K562 (cell line): ENCODE measurements around the gene CALML4. TPM values are rescaled to one million over a fixed set of nuclear protein-coding genes. Genes with fewer than 3 reads are reported as not detected.

Experiments
- ATAC-seq: fragments of 200-7000 bp; cut with Tn5 transposase; 3 replicates; pipeline ENCODE4 v1.9.1; 2020; ENCODE audit warnings: moderate library complexity
- BruUV-seq: library from RNA; stranded (reverse); fragments of 400-500 nt; replicated peaks from 2 replicates; lab custom pipeline; 2021; lab: Mats Ljungman, UMichigan
- CTCF ChIA-PET: fragments of 300-600 bp; formaldehyde crosslinking; extraction: SDS; loops from one replicate; lab custom pipeline; 2021; ENCODE audit warnings: low intra/inter-chr PET ratio; lab: Yijun Ruan, JAX
- POLR2A ChIA-PET: fragments of 300-600, 350-650 bp; sonication (Branson Sonifier 250); formaldehyde crosslinking; extraction: SDS; loops from one replicate; lab custom pipeline; 2021; ENCODE audit warnings: antibody characterized with exemption, inconsistent platforms; lab: Yijun Ruan, JAX
- DNase-seq, 4 experiments: peaks; one replicate each; pipeline versions ENCODE4 v3.0.0 to v3.0.0-alpha.2; 2011 to 2018; ENCODE audit warnings: low spot score in 3 of 4, mixed read lengths in 3 of 4; ENCODE audit errors: extremely low read depth in 1 of 4
- FAIRE-seq: peaks from 2 replicates; lab custom pipeline; 2011; peaks lifted over from hg19 to GRCh38; lab: Jason Lieb, UNC
- H2AFZ ChIP-seq: 2 replicates; pipeline ENCODE4 v1.6.0; 2011; ENCODE audit warnings: low read depth, low read length, control low read depth, inconsistent platforms
- H3K27ac ChIP-seq: fragments of 200-600 bp; 3 replicates; pipeline ENCODE4 v1.8.0; 2011; ENCODE audit warnings: low read depth, mild to moderate bottlenecking, control low read depth, inconsistent platforms, low read length, moderate library complexity, mixed read lengths; ENCODE audit errors: extremely low read depth
- H3K27me3 ChIP-seq, 2 experiments: fragments of 300-600 bp in 1 of 2; 2 replicates in 1 of 2; 3 replicates in 1 of 2; pipeline versions ENCODE4 v1.6.0 to v1.8.0; 2011; ENCODE audit warnings: inconsistent platforms in 2 of 2, low read length in 2 of 2, mild to moderate bottlenecking in 1 of 2, mixed read lengths in 1 of 2, moderate library complexity in 1 of 2; ENCODE audit not compliant: control insufficient read depth in 2 of 2, insufficient read depth in 2 of 2
- H3K36me3 ChIP-seq: fragments of 300-600 bp; 3 replicates; pipeline ENCODE4 v1.8.0; 2011; ENCODE audit warnings: mild to moderate bottlenecking, low read length, inconsistent platforms; ENCODE audit not compliant: control insufficient read depth, insufficient read depth
- H3K4me1 ChIP-seq, 2 experiments: fragments of 200-600 bp in 1 of 2; replicated peaks in 1 of 2; 2 replicates in 1 of 2; 3 replicates in 1 of 2; pipeline versions ENCODE4 v1.5.1 to v1.8.0; 2011; ENCODE audit warnings: inconsistent platforms in 2 of 2, low read length in 2 of 2, mild to moderate bottlenecking in 1 of 2, mixed read lengths in 1 of 2, moderate library complexity in 1 of 2; ENCODE audit not compliant: control insufficient read depth in 2 of 2, insufficient read depth in 2 of 2
- H3K4me2 ChIP-seq: 2 replicates; pipeline ENCODE4 v1.6.1; 2011; ENCODE audit warnings: low read length, control low read depth, inconsistent platforms, mixed read lengths; ENCODE audit not compliant: insufficient read depth
- H3K4me3 ChIP-seq: fragments of 200-600 bp; sonication (generic), shearing (Covaris generic); 2 replicates; pipeline ENCODE4 v1.5.1; 2016; ENCODE audit warnings: control low read depth, inconsistent platforms
- H3K79me2 ChIP-seq: fragments of 200-600 bp; 3 replicates; pipeline ENCODE4 v1.8.0; 2011; ENCODE audit warnings: low read length, inconsistent platforms; ENCODE audit not compliant: control insufficient read depth, insufficient read depth
- H3K9ac ChIP-seq, 2 experiments: 2 replicates each; pipeline versions ENCODE4 v1.6.0 to v1.6.1; 2011; ENCODE audit warnings: low read depth in 2 of 2, low read length in 2 of 2, control low read depth in 1 of 2, inconsistent platforms in 1 of 2, mild to moderate bottlenecking in 1 of 2, mixed read lengths in 1 of 2; ENCODE audit not compliant: insufficient read depth in 1 of 2
- H3K9me1 ChIP-seq: one replicate; pipeline ENCODE4 v1.6.0; 2011; ENCODE audit warnings: inconsistent platforms, mild to moderate bottlenecking, low read length, moderate library complexity; ENCODE audit not compliant: control insufficient read depth, insufficient read depth
- H3K9me3 ChIP-seq: replicated peaks from 2 replicates; pipeline ENCODE4 v1.5.1; 2011; ENCODE audit warnings: low read depth, low read length, inconsistent platforms; ENCODE audit not compliant: control insufficient read depth, insufficient read depth
- H4K20me1 ChIP-seq: replicated peaks from 2 replicates; pipeline ENCODE4 v1.6.1; 2011; ENCODE audit warnings: low read length, inconsistent platforms, mixed read lengths; ENCODE audit not compliant: control insufficient read depth, insufficient read depth
- HOXB6 ChIP-seq: fragments of 250-450 bp; sonication (Bioruptor Pico); IDR thresholded peaks from 2 replicates; pipeline ENCODE4 v1.5.1; 2022; ENCODE audit warnings: mild to moderate bottlenecking, borderline replicate concordance
- POLR2A ChIP-seq: fragments of 450-650 bp; conservative IDR thresholded peaks from 2 replicates; pipeline ENCODE4 v1.6.1; 2016
- POLR2G ChIP-seq: fragments of 200-400 bp; formaldehyde crosslinking; IDR thresholded peaks from 2 replicates; pipeline ENCODE4 v1.6.1; 2017; ENCODE audit warnings: low read depth, mild to moderate bottlenecking, antibody characterized with exemption, low read length, moderate library complexity
- RBBP5 ChIP-seq: fragments of 200-600 bp; sonication (generic); IDR thresholded peaks from 2 replicates; pipeline ENCODE4 v1.6.1; 2012; ENCODE audit warnings: borderline replicate concordance, mild to moderate bottlenecking, low read length, control low read depth, inconsistent platforms; ENCODE audit not compliant: insufficient read depth, poor library complexity, severe bottlenecking
- RBM22 ChIP-seq: fragments of 200-400 bp; formaldehyde crosslinking; IDR thresholded peaks from 2 replicates; pipeline ENCODE4 v1.6.1; 2018; ENCODE audit warnings: low read length, low read depth; ENCODE audit not compliant: poor library complexity, severe bottlenecking
- SIRT6 ChIP-seq: IDR thresholded peaks from one replicate; pipeline ENCODE4 v1.6.1; 2012; ENCODE audit warnings: low read depth, mild to moderate bottlenecking, control low read depth, inconsistent platforms, low read length, moderate library complexity
- SREBF1 ChIP-seq: fragments of 150-350 bp; IDR thresholded peaks from 2 replicates; pipeline ENCODE4 v1.6.1; 2014; ENCODE audit warnings: antibody characterized with exemption, low read depth, low read length, borderline replicate concordance
- SUPT5H ChIP-seq: fragments of 450-650 bp; IDR thresholded peaks from 2 replicates; pipeline ENCODE4 v1.6.1; 2016
- TAL1 ChIP-seq: fragments of 450-650 bp; IDR thresholded peaks from 2 replicates; pipeline ENCODE4 v1.6.1; 2016; ENCODE audit warnings: mild to moderate bottlenecking
- ZNF316 ChIP-seq: fragments of 450-650 bp; IDR thresholded peaks from 2 replicates; pipeline ENCODE4 v1.6.1; 2016
- ZNF347 ChIP-seq: fragments of 450-650 bp; formaldehyde crosslinking; IDR thresholded peaks from 2 replicates; pipeline ENCODE4 v1.4.0; 2020; ENCODE audit warnings: low read depth, mild to moderate bottlenecking, moderate library complexity
- ZNF551 ChIP-seq: fragments of 250-450 bp; sonication (Bioruptor Pico); IDR thresholded peaks from 2 replicates; pipeline ENCODE4 v1.5.0; 2021; ENCODE audit warnings: mild to moderate bottlenecking, moderate library complexity
- ZNF668 ChIP-seq: fragments of 250-450 bp; sonication (Bioruptor Pico); IDR thresholded peaks from 2 replicates; pipeline ENCODE4 v1.8.0; 2022; ENCODE audit warnings: mild to moderate bottlenecking, inconsistent platforms
- WGBS: fragments of 100-300 bp; shearing (Covaris generic); methylation state at CpG from one replicate; pipeline ENCODE4 v1.1.6; 2016; ENCODE audit warnings: low coverage, mixed read lengths; ENCODE audit not compliant: insufficient coverage; ENCODE audit errors: missing lambda C conversion rate; 5-methylcytosine and 5-hydroxymethylcytosine counted together
- in situ Hi-C: fragments of 300-500 bp; cut with MboI; formaldehyde crosslinking; loops from 4 replicates; pipeline ENCODE4 v1.15.0; 2018; ENCODE audit warnings: inconsistent platforms, mixed read lengths
- intact Hi-C: fragments of 100-400 bp; cut with micrococcal nuclease; formaldehyde crosslinking; loops from 2 replicates; pipeline ENCODE4 v1.14.2; 2022
- polyA plus RNA-seq, 8 experiments: library from polyadenylated mRNA; depleted of rRNA in 4 of 8; stranded (reverse) in 5 of 8; unstranded in 3 of 8; fragments of >200 nt; fragmentation: Nextera tagmentation in 2 of 8; fragmentation: Illumina TruSeq in 1 of 8; extraction: Ambion mirVana in 2 of 8; extraction: Trizol in 1 of 8; gene quantifications; 2 replicates each; pipeline versions ENCODE4 v1.2.1 to v1.2.3, GENCODE V29; 2011 to 2014; ENCODE audit warnings: inconsistent platforms in 1 of 8, missing spikeins in 1 of 8
- total RNA-seq, 7 experiments: library from RNA; depleted of rRNA in 6 of 7; stranded (reverse); fragments of >200 nt in 6 of 7; fragmentation: Illumina TruSeq in 2 of 7; extraction: Trizol in 2 of 7; gene quantifications; 2 replicates each; pipeline versions ENCODE4 v1.2.1 to v1.2.3, GENCODE V29; 2011 to 2021; ENCODE audit warnings: low replicate concordance in 1 of 7

Gene CALML4
- total and polyA plus RNA-seq, 9 of the 15 experiments (the other 6 are each of a cell fraction or from before 2014, with no cell fraction given): 2.8 to 30.6 (median 15.5) TPM

- H3K9ac ChIP-seq: no peak overlapping the region
- no peaks in the 10 kb centered on the region for H3K9me3 ChIP-seq
- peaks cover 39% of the 10 kb centered on the region; the same call in 2 of the 3 replicates for H3K36me3 ChIP-seq
- in situ Hi-C loops: no loop called here
- H3K4me2 ChIP-seq: no peak overlapping the region
- H3K4me1 ChIP-seq: peaks cover 0 to 19% of the 10 kb centered on the region in 2 experiments; a peak in 3 of 5 replicates
- H3K4me3 ChIP-seq: no peak overlapping the region
- POLR2A ChIA-PET: interaction anchor here (0.8 kb wide), 1 partner anchor 12 kb away, joined by 3 read pairs; no protein-coding TSS in a partner anchor
- FAIRE-seq: no peak
- 88% methylated on average over 10 of the region's 11 CpGs for WGBS
- TF ChIP-seq POLR2A (peak; percentile 26; the same call in 1 of the 2 replicates), SUPT5H (0 out of 2 replicates have a peak, but pooled peaks have one; percentile 26), ZNF668 (CRISPR knock-in tag) (no peak), POLR2G (0 out of 2 replicates have a peak, but pooled peaks have one; percentile 53)
- TF ChIP-seq, all 486 proteins: peak for 3
- Histone ChIP-seq H2AFZ (no peak overlapping the region), H4K20me1 (no peaks in the 10 kb centered on the region), H3K79me2 (peaks cover 6% of the 10 kb centered on the region; the same call in 1 of the 3 replicates), H3K27ac (no peak overlapping the region), H3K9me1 (no peaks in the 10 kb centered on the region), H3K27me3 (no peaks in the 10 kb centered on the region)
- ATAC-seq (no peak), DNase-seq (peak in 1 of 4 experiments; percentile 22)
- intact Hi-C loops: no loop called here
- CTCF ChIA-PET: no interaction called here
- no TSS peak for BruUV-seq
Observed at GRCh38 chr15:68197661-68198437, 7.3 kb downstream of the CALML4 start.

GRCh38 chr15:68197170-68197492, 8.0 kb downstream of the CALML4 start:
- no peak for ATAC-seq
- H3K27me3 ChIP-seq: no peaks in the 10 kb centered on the region
- no peak overlapping the region for H3K27ac ChIP-seq
- H3K79me2 ChIP-seq: peaks cover 6% of the 10 kb centered on the region; the same call in 1 of the 3 replicates
- no peak overlapping the region for H3K4me2 ChIP-seq
- H3K9ac ChIP-seq: peak overlapping the region in 1 of 2 experiments; percentile 77; a peak in 1 of 4 replicates
- CTCF ChIA-PET: no interaction called here
- peaks cover 0 to 19% of the 10 kb centered on the region in 2 experiments; a peak in 3 of 5 replicates for H3K4me1 ChIP-seq
- H3K9me3 ChIP-seq: no peaks in the 10 kb centered on the region
- BruUV-seq: no TSS peak
- H2AFZ ChIP-seq: no peak overlapping the region
- no peak for DNase-seq
- TF ChIP-seq ZNF316 (no peak), HOXB6 (CRISPR knock-in tag) (no peak), POLR2G (peak; percentile 32; the same call in 1 of the 2 replicates), RBBP5 (no peak), ZNF551 (CRISPR knock-in tag) (no peak), RBM22 (peak; percentile 46), SIRT6 (no peak), TAL1 (no peak), ZNF347 (CRISPR knock-in tag) (no peak), SREBF1 (no peak)
- TF ChIP-seq, all 486 proteins: peak for 2
- Histone ChIP-seq H3K4me3 (no peak overlapping the region), H3K36me3 (peaks cover 47% of the 10 kb centered on the region), H3K9me1 (no peaks in the 10 kb centered on the region), H4K20me1 (no peaks in the 10 kb centered on the region)
- POLR2A ChIA-PET: interaction anchor here (0.8 kb wide), 1 partner anchor 13 kb away, joined by 3 read pairs; no protein-coding TSS in a partner anchor
- WGBS: 100% methylated on average over 8 of the region's 8 CpGs
- intact Hi-C loops (no loop called here), in situ Hi-C loops (no loop called here)
- FAIRE-seq: no peak
